ENCODE measurements around the gene IDUA.

GRCh38 chr4:1003271-1004070 lies 16.6 kb downstream of the IDUA start:
- TF ChIP-seq CTCF (IDR thresholded peaks at IDR 0.05) (no peak), ZFX (IDR thresholded peaks at IDR 0.05; ENCODE audit: borderline replicate concordance) (no peak)
